NCI-H510A treated with DMSO at 0.1 percent for 48 hours (cell line): Measurements from ENCODE around the gene EIF4G1.
A peak's percentile ranks its signal among the peaks of the same experiment; 100 is the strongest.

Experiments used
- DNase-seq: peaks from one replicate; lab custom pipeline; 2025; lab: John Stamatoyannopoulos, UW

EIF4G1 gene

GRCh38 chr3:184368586-184369183, 54.3 kb downstream of the EIF4G1 start:
- DNase-seq, result no peak

GRCh38 chr3:184371570-184372018, 57.2 kb downstream of the EIF4G1 start:
- DNase-seq, result peak; percentile 91

DNA sequence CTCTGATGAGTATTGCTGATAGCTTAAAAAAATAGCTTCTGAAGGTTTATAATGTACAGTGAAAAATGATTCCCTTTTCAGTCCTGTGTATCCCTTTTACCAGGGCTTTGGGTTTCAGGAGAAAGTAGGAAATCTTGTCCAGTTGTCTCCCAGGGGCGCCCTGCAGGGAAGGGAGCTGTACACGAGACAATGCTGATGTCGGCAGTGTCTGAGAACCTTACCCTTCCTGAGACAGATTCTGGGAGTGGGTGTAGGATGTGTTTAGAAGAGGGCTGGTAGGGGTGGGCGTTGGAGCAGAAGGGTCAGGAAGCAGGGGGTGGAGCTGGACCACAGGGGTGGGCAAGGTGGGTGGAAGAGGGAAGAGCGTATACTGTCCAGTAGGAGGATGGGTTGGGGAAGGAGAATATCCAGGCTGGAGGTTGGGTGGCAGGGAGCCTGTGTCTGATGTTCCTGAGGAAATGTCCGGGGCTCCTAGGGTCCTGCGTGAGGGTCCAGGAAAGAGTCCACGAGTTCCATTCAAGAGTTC, 58.0 kb downstream of the EIF4G1 start:
- DNase-seq, result no peak

DNA sequence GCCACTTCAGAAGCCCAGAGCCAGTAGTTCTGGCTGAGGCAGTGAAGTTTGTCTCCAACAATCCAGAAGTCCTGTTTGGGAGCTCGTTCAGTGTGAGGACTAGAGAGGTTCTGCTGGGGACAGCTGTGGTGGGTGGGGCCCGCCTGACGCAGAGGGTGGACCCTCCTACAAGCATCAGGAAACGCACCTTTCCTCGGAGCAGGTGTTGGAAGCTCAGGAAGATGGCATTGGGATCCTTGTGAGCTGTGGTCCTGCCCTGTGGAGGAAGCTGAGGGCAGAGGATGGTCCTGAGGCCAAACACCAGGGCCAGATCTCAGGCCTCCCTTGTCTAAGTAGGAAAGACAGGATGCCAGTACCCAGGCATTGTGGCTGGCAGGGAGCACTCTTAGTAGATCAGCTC, 58.5 kb downstream of the EIF4G1 start:
- DNase-seq, result peak; percentile 29

GRCh38 chr3:184373422-184373821, 59.0 kb downstream of the EIF4G1 start:
- DNase-seq, result no peak

- DNase-seq, result no peak
Observed at GRCh38 chr3:184375747-184376461, 61.5 kb downstream of the EIF4G1 start.

- DNase-seq, result peak; percentile 43
Observed at GRCh38 chr3:184377374-184377773, 63.0 kb downstream of the EIF4G1 start.

- DNase-seq, result peak; percentile 89
Observed at GRCh38 chr3:184377882-184378445, 63.6 kb downstream of the EIF4G1 start, which contains the start of gene THPO. Gene THPO (minus strand): TSS chr3:184378207. CDS start chr3:184376259, 1,948 bp downstream.

DNA sequence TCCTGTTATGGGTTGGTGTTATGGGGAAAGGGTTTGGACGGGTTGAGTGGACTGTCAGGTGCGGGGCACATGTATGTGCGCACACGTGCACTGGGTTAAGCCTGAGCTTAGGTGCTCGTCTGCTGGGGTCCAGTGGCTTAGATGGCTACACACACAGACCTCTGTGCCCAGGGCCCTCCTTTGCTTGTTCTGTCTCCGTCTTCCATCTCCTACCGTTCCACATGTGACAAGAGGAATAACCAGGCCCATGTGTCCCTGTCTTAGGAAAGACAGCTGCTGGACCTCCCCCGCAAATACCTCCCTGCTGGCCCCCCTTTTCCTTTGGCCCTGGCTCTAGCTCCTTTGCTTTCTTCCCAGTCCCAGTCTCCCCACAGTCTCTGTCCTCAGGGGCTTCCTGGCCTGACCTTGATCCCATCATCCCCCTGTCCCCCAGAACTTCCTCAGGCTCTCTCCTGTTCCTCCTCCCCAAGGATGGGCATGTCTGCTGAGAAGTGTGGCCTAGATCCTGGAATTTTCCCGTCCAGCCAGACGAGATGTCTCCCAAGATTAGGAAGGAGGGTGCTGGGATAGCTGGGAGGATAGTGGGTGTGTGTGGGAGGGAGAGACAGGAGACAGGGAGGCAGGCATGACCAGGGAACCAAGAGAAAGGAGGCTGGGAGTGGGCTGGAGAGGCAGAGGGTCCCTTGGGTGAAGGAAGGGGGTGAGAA, 64.4 kb downstream of the EIF4G1 start:
- no peak for DNase-seq

DNA sequence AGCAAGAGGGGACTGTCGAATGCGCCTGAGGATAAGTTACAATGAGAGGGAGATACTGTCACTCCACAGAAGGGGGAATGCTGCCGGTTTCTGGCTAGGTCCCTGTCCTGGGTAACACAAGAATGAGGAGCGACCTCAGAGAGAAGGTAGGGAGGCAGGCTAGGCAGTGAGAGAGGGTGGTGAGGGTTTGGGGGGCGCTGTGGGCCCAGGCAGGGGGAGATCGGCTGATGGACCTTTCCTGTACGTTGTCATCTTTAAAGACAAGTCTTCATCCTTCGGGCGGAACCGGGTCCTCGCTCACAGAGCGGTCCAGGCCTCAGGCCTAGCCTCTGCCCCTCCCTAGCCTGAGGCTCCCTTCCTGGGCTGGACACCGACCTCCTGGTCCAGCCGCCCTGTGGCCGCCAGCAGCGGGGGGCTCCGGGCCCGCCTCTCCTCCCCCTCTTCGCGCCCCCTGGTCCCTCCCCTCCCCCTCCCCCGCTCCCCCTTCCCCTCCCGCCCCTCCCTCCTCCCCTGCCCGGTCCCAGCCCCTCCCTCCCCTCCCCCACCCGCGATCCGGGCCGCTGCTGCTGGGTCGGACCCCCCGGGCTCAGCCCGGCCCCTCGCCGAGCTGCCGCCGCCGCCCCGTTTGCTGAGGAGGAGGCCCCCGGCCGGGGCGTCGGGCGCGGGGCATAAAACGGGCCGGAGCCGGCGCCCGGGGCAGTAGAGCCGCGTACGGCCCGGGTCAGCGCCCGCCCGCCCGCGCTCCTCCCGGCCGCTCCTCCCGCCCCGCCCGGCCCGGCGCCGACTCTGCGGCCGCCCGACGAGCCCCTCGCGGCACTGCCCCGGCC, 65.2 kb downstream of the EIF4G1 start, which contains the start of gene CHRD:
Gene CHRD (plus strand): TSS at position 697 of the 827 bp plus-strand sequence. CDS start 265 bp downstream, outside the sequence.
- no peak for DNase-seq

GRCh38 chr3:184380185-184380626, 65.8 kb downstream of the EIF4G1 start:
- peak; percentile 11 for DNase-seq

- no peak for DNase-seq
Observed at GRCh38 chr3:184380627-184381260, 66.3 kb downstream of the EIF4G1 start.

- DNase-seq, result no peak
Observed at GRCh38 chr3:184381261-184382224, 67.1 kb downstream of the EIF4G1 start.

- no peak for DNase-seq
Observed at GRCh38 chr3:184382326-184383032, 68.1 kb downstream of the EIF4G1 start.

GRCh38 chr3:184383033-184383740, 68.8 kb downstream of the EIF4G1 start:
- DNase-seq, result no peak

DNA sequence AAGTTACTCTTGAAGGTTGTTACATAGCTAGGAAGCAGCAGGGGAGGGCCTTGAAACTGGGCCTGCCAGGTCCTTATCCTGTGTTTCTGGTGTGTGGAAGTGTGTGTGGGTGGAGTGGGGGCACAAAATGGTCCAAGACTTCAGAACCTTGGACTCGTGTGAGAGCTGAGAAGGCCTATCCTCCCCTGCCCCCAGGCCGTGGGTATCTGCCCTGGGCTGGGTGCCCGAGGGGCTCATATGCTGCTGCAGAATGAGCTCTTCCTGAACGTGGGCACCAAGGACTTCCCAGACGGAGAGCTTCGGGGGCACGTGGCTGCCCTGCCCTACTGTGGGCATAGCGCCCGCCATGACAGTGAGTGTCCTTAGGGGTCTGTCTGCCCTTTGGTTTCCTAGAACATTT, 69.9 kb downstream of the EIF4G1 start:
- no peak for DNase-seq
